Breast epithelium (tissue), 4 donors: ENCODE measurements around the gene GPX2. TPM values are rescaled to one million over a fixed set of nuclear protein-coding genes. Genes with fewer than 3 reads are reported as not detected.

Experiments used
- DNase-seq, 2 donors: peaks; one replicate each; pipeline ENCODE4 v3.0.0-alpha.2; 2019; ENCODE audit warnings: low spot score in 2 of 2
- H3K27ac ChIP-seq, 2 donors: fragments of 200-600 bp; sonication (generic) in 1 of 2; one replicate each; pipeline ENCODE4 v1.5.1; 2016 to 2019; ENCODE audit warnings: mild to moderate bottlenecking in 1 of 2
- H3K27me3 ChIP-seq, 2 donors: fragments of 200-600 bp; sonication (generic) in 1 of 2; one replicate each; pipeline versions ENCODE4 v1.5.1 to v1.6.0; 2017 to 2019; ENCODE audit warnings: control low read depth in 1 of 2, mild to moderate bottlenecking in 1 of 2
- H3K36me3 ChIP-seq: fragments of 200-600 bp; one replicate; pipeline ENCODE4 v1.5.1; 2019
- H3K4me1 ChIP-seq, 2 donors: fragments of 200-600 bp; sonication (generic); one replicate each; pipeline ENCODE4 v1.5.1; 2016 to 2019; ENCODE audit warnings: control low read depth in 1 of 2
- H3K4me3 ChIP-seq, 3 donors: fragments of 200-600 bp; sonication (generic); 1 replicate in 2 of 3; 2 replicates in 1 of 3; pipeline ENCODE4 v1.5.1; 2016 to 2019; ENCODE audit warnings: mild to moderate bottlenecking in 3 of 3, moderate library complexity in 2 of 3
- H3K9me3 ChIP-seq, 2 donors: fragments of 200-600 bp; sonication (generic) in 1 of 2; one replicate each; pipeline ENCODE4 v1.5.1; 2016 to 2019; ENCODE audit warnings: control low read depth in 1 of 2
- CTCF ChIP-seq, 3 donors: fragments of 450-650 bp; IDR thresholded peaks; one replicate each; pipeline ENCODE4 v1.5.1; 2016 to 2017; ENCODE audit warnings: antibody characterized with exemption in 3 of 3, mild to moderate bottlenecking in 3 of 3, moderate library complexity in 3 of 3
- POLR2A ChIP-seq: fragments of 450-650 bp; IDR thresholded peaks from one replicate; pipeline ENCODE4 v1.6.1; 2016; ENCODE audit warnings: antibody characterized with exemption, mild to moderate bottlenecking, moderate library complexity
- POLR2AphosphoS5 ChIP-seq, 3 donors: sonication (generic); formaldehyde crosslinking; IDR thresholded peaks; one replicate each; pipeline ENCODE4 v1.6.1; 2017; ENCODE audit warnings: antibody characterized with exemption in 3 of 3
- intact Hi-C: fragments of 100-400 bp; cut with DNase I; formaldehyde crosslinking; loops from one replicate; pipeline ENCODE4 v1.15.1; 2023; ENCODE audit warnings: low total_unique reads
- total RNA-seq, 3 donors: library from RNA; depleted of rRNA; stranded (reverse); fragments of >200 nt; gene quantifications; one replicate each; pipeline ENCODE4 v1.1.0, GENCODE V29; 2016

Gene GPX2
- total RNA-seq, 3 donors from 2014 or later: 4.4 to 7.5 TPM; not detected in 1

- DNase-seq: no peak
- intact Hi-C loops: no loop called here
Measured at GRCh38 chr14:64940336-64940910, 2.1 kb downstream of the GPX2 start.

GRCh38 chr14:64939817-64940190 lies 2.7 kb downstream of the GPX2 start:
- DNase-seq: no peak
- Histone ChIP-seq H3K27me3 (no peaks in the 10 kb centered on the region), H3K36me3 (no peaks in the 10 kb centered on the region), H3K9me3 (no peaks in the 10 kb centered on the region), H3K4me1 (no peaks in the 10 kb centered on the region), H3K4me3 (no peak overlapping the region), H3K27ac (no peak overlapping the region)
- intact Hi-C loops: loop anchor here (1.0 kb wide), 1 partner anchor 9 kb away; no protein-coding TSS in a partner anchor
- TF ChIP-seq CTCF (IDR thresholded peaks at IDR 0.05) (no peak), POLR2A (no peak), POLR2AphosphoS5 (IDR thresholded peaks at IDR 0.05) (no peak)

More at GRCh38 chr14:64940336-64940910, 2.1 kb downstream of the GPX2 start:
- Histone ChIP-seq H3K4me1 (no peaks in the 10 kb centered on the region), H3K27me3 (no peaks in the 10 kb centered on the region), H3K4me3 (no peak overlapping the region), H3K27ac (no peak overlapping the region), H3K9me3 (no peaks in the 10 kb centered on the region), H3K36me3 (no peaks in the 10 kb centered on the region)
- TF ChIP-seq POLR2A: no peak
- no peak for TF ChIP-seq CTCF (IDR thresholded peaks at IDR 0.05)
- TF ChIP-seq POLR2AphosphoS5 (IDR thresholded peaks at IDR 0.05): no peak

GRCh38 chr14:64938972-64939816 lies 3.4 kb downstream of the GPX2 start:
- DNase-seq: no peak
- no peaks in the 10 kb centered on the region for H3K36me3 ChIP-seq
- no peak overlapping the region for H3K4me3 ChIP-seq
- H3K4me1 ChIP-seq: no peaks in the 10 kb centered on the region
- H3K27me3 ChIP-seq: no peaks in the 10 kb centered on the region
- intact Hi-C loops: loop anchor here (1.0 kb wide), 1 partner anchor 8 kb away; no protein-coding TSS in a partner anchor
- H3K9me3 ChIP-seq: no peaks in the 10 kb centered on the region
- TF ChIP-seq POLR2A (no peak), POLR2AphosphoS5 (IDR thresholded peaks at IDR 0.05) (no peak), CTCF (IDR thresholded peaks at IDR 0.05) (no peak)
- no peak overlapping the region for H3K27ac ChIP-seq

GRCh38 chr14:64937821-64938193 lies 4.7 kb downstream of the GPX2 start:
- no peaks in the 10 kb centered on the region for H3K27me3 ChIP-seq
- no peak overlapping the region for H3K27ac ChIP-seq
- H3K36me3 ChIP-seq: no peaks in the 10 kb centered on the region
- no peak overlapping the region for H3K4me3 ChIP-seq
- H3K9me3 ChIP-seq: no peaks in the 10 kb centered on the region
- no peak for TF ChIP-seq POLR2A
- TF ChIP-seq POLR2AphosphoS5 (IDR thresholded peaks at IDR 0.05): no peak
- peak in 1 of 3 donors; percentile 22 for TF ChIP-seq CTCF (IDR thresholded peaks at IDR 0.05)
- H3K4me1 ChIP-seq: no peaks in the 10 kb centered on the region
- intact Hi-C loops: no loop called here
- no peak for DNase-seq

GRCh38 chr14:64937171-64937820 lies 5.2 kb downstream of the GPX2 start:
- H3K4me3 ChIP-seq: no peak overlapping the region
- no peak for DNase-seq
- no peaks in the 10 kb centered on the region for H3K9me3 ChIP-seq
- no peak overlapping the region for H3K27ac ChIP-seq
- intact Hi-C loops: no loop called here
- H3K27me3 ChIP-seq: no peaks in the 10 kb centered on the region
- H3K4me1 ChIP-seq: no peaks in the 10 kb centered on the region
- TF ChIP-seq CTCF (IDR thresholded peaks at IDR 0.05) (no peak), POLR2A (no peak), POLR2AphosphoS5 (IDR thresholded peaks at IDR 0.05) (no peak)
- H3K36me3 ChIP-seq: no peaks in the 10 kb centered on the region
